Natural killer cell (primary cell): Measurements from ENCODE around the gene IKZF5. TPM values are rescaled to one million over a fixed set of nuclear protein-coding genes. Genes with fewer than 3 reads are reported as not detected.

Source experiments
- ATAC-seq, 3 donors: fragments of 150-1000 bp in 2 of 3; fragments of 200-7000 bp in 1 of 3; cut with Tn5 transposase; 1 replicate in 1 of 3; 2 replicates in 2 of 3; pipeline ENCODE4 v1.10.0; 2021; ENCODE audit warnings: mild to moderate bottlenecking in 2 of 3, moderate library complexity in 2 of 3
- DNase-seq, 2 donors: peaks; one replicate each; pipeline versions ENCODE4 v3.0.0 to v3.0.0-alpha.2; 2013 to 2021; ENCODE audit warnings: mixed read lengths in 1 of 2
- H3K27ac ChIP-seq: one replicate; pipeline ENCODE4 v1.5.1; 2013; ENCODE audit warnings: mild to moderate bottlenecking, low read length
- H3K27me3 ChIP-seq: one replicate; pipeline ENCODE4 v1.6.1; 2013; ENCODE audit warnings: low read length; ENCODE audit not compliant: control insufficient read depth, insufficient read depth
- H3K36me3 ChIP-seq: one replicate; pipeline ENCODE4 v1.6.1; 2013; ENCODE audit warnings: low read length; ENCODE audit not compliant: control insufficient read depth, insufficient read depth
- H3K4me1 ChIP-seq: one replicate; pipeline ENCODE4 v1.6.1; 2013; ENCODE audit warnings: low read length; ENCODE audit not compliant: control insufficient read depth, insufficient read depth
- H3K4me3 ChIP-seq: one replicate; pipeline ENCODE4 v1.5.1; 2013; ENCODE audit warnings: low read length
- H3K9me3 ChIP-seq: one replicate; pipeline ENCODE4 v1.6.1; 2013; ENCODE audit warnings: low read length; ENCODE audit not compliant: control insufficient read depth, insufficient read depth
- H3K27ac Mint-ChIP-seq, 2 donors: one replicate each; pipeline ENCODE4 v1.8.0; 2022; ENCODE audit warnings: mild to moderate bottlenecking in 2 of 2, mixed read lengths in 2 of 2, moderate library complexity in 1 of 2
- H3K27me3 Mint-ChIP-seq, 2 donors: one replicate each; pipeline ENCODE4 v1.8.0; 2022; ENCODE audit warnings: low read depth in 2 of 2, mixed read lengths in 2 of 2
- H3K36me3 Mint-ChIP-seq: one replicate; pipeline ENCODE4 v1.8.0; 2022; ENCODE audit warnings: mixed read lengths
- H3K4me1 Mint-ChIP-seq, 2 donors: one replicate each; pipeline ENCODE4 v1.8.0; 2022; ENCODE audit warnings: mixed read lengths in 2 of 2
- H3K4me3 Mint-ChIP-seq: one replicate; pipeline ENCODE4 v1.8.0; 2022; ENCODE audit warnings: mild to moderate bottlenecking, moderate library complexity, mixed read lengths
- H3K9me3 Mint-ChIP-seq, 2 donors: one replicate each; pipeline ENCODE4 v1.8.0; 2022; ENCODE audit warnings: mixed read lengths in 2 of 2
- CTCF ChIP-seq: fragments of 200-600 bp; IDR thresholded peaks from one replicate; pipeline ENCODE4 v1.8.0; 2022; ENCODE audit warnings: antibody characterized with exemption
- WGBS: methylation state at CpG from one replicate; pipeline ENCODE4 v1.1.7; 2013; ENCODE audit warnings: missing lambda C conversion rate; ENCODE audit not compliant: insufficient coverage; 5-methylcytosine and 5-hydroxymethylcytosine counted together
- intact Hi-C: fragments of 100-400 bp; cut with micrococcal nuclease; formaldehyde crosslinking; loops from one replicate; pipeline ENCODE4 v1.14.2; 2022
- total RNA-seq, 4 donors: library from RNA; stranded (reverse); fragments of 120-200 nt in 1 of 4; gene quantifications; one replicate each; pipeline versions ENCODE4 v1.2.3 to v1.2.4, GENCODE V29; 2013 to 2022

IKZF5 gene
- total RNA-seq, 3 donors from 2014 or later (not counting 1 experiment from before 2014, with no cell fraction given), result 40.3 to 65.0 (median 51.8) TPM

- Mint-ChIP-seq H3K9me3 (no peaks in the 10 kb centered on the region), H3K36me3 (no peaks in the 10 kb centered on the region), H3K27me3 (peaks cover 32 to 35% of the 10 kb centered on the region in 2 donors), H3K4me3 (no peak overlapping the region), H3K4me1 (peaks cover 0 to under 1% of the 10 kb centered on the region in 2 donors), H3K27ac (no peak overlapping the region)
- no peak for TF ChIP-seq CTCF
- H3K4me1 ChIP-seq, result peaks cover 3% of the 10 kb centered on the region
- no peak overlapping the region for H3K27ac ChIP-seq
- no peak overlapping the region for H3K4me3 ChIP-seq
- no peaks in the 10 kb centered on the region for H3K9me3 ChIP-seq
- H3K27me3 ChIP-seq, result peaks cover 3% of the 10 kb centered on the region
- H3K36me3 ChIP-seq, result no peaks in the 10 kb centered on the region
- ATAC-seq (no peak), DNase-seq (no peak)
- intact Hi-C loops, result no loop called here
- WGBS, result 85% methylated on average over 3 of the region's 3 CpGs
Measured at GRCh38 chr10:122974543-122975064, 34.0 kb downstream of the IKZF5 start.

DNA sequence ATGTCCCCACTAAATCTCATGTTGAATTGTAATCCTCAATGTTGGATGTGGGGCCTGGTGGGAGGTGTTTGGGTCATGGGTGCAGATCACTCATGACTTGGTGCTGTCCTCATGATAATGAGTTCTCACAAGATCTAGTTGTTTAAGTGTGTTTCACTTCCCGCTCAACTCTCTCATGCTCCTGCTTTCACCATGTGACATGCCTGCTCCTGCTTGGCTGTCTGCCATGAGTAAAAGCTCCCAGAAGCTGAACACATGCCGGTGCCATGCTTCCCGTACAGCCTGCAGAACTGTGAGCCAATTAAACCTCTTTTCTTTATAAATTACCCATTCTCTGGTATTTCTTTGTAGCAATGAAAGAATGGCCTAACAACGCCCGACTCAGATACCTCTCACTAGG, 34.6 kb downstream of the IKZF5 start:
- Mint-ChIP-seq H3K4me1 (no peaks in the 10 kb centered on the region), H3K36me3 (no peaks in the 10 kb centered on the region), H3K4me3 (no peak overlapping the region), H3K27ac (no peak overlapping the region), H3K27me3 (peaks cover 32 to 35% of the 10 kb centered on the region in 2 donors), H3K9me3 (no peaks in the 10 kb centered on the region)
- ATAC-seq (no peak), DNase-seq (no peak)
- no peaks in the 10 kb centered on the region for H3K36me3 ChIP-seq
- peaks cover 3% of the 10 kb centered on the region for H3K27me3 ChIP-seq
- H3K4me1 ChIP-seq, result no peaks in the 10 kb centered on the region
- intact Hi-C loops, result no loop called here
- no peak overlapping the region for H3K4me3 ChIP-seq
- 95% methylated on average over 5 of the region's 5 CpGs for WGBS
- no peak for TF ChIP-seq CTCF
- no peaks in the 10 kb centered on the region for H3K9me3 ChIP-seq
- H3K27ac ChIP-seq, result no peak overlapping the region

DNA sequence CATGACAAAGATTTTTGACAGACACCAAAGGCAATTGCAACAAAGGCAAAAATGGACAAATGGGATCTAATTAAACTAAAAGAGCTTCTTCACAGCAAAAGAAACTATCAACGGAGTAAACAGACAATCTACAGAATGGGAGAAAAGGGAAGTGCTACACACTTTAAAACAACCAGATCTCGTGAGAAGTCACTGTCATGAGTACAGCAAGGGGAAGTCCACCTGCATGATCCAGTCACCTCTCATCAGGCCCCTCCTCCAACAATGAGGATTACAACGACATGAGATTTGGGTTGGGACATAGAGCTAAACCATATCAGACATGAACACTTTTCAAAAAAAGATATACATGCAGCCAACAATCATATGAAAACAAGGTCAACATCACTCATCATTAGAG, 39.9 kb downstream of the IKZF5 start:
- WGBS, result 81% methylated on average over 3 of the region's 3 CpGs
- peaks cover 33% of the 10 kb centered on the region for H3K36me3 Mint-ChIP-seq

More for the DNA sequence above, 39.9 kb downstream of the IKZF5 start:
- H3K27me3 Mint-ChIP-seq, result peaks cover 35 to 60% of the 10 kb centered on the region in 2 donors
- Histone ChIP-seq H3K4me3 (no peak overlapping the region), H3K27me3 (no peaks in the 10 kb centered on the region), H3K36me3 (no peaks in the 10 kb centered on the region), H3K4me1 (no peaks in the 10 kb centered on the region), H3K9me3 (no peaks in the 10 kb centered on the region), H3K27ac (no peak overlapping the region)
- H3K4me3 Mint-ChIP-seq, result no peak overlapping the region
- H3K9me3 Mint-ChIP-seq, result peaks cover 3 to 17% of the 10 kb centered on the region in 2 donors
- H3K4me1 Mint-ChIP-seq, result no peaks in the 10 kb centered on the region
- no peak for ATAC-seq
- intact Hi-C loops, result no loop called here
- no peak for TF ChIP-seq CTCF
- no peak overlapping the region for H3K27ac Mint-ChIP-seq
- DNase-seq, result no peak
